HEK293 (cell line): ENCODE measurements around the gene NEK8.

Experiments used
- GLIS2 ChIP-seq: fragments of 450-650 bp; formaldehyde crosslinking; IDR thresholded peaks from 2 replicates; pipeline ENCODE4 v1.5.1; 2016; ENCODE audit warnings: missing biosample characterization, missing genetic modification characterization
- KLF9 ChIP-seq: fragments of 450-650 bp; formaldehyde crosslinking; IDR thresholded peaks from 2 replicates; pipeline ENCODE4 v1.5.1; 2016; ENCODE audit warnings: missing biosample characterization, missing genetic modification characterization, low read depth
- MEIS1 ChIP-seq: sonication (generic); formaldehyde crosslinking; IDR thresholded peaks from 2 replicates; pipeline ENCODE4 v1.8.1; 2022; ENCODE audit warnings: missing genetic modification reagents, mild to moderate bottlenecking, borderline replicate concordance
- SP2 ChIP-seq: fragments of 450-650 bp; formaldehyde crosslinking; IDR thresholded peaks from 2 replicates; pipeline ENCODE4 v1.5.1; 2016; ENCODE audit warnings: missing biosample characterization, missing genetic modification characterization
- SP3 ChIP-seq: fragments of 450-650 bp; formaldehyde crosslinking; IDR thresholded peaks from 2 replicates; pipeline ENCODE4 v1.5.1; 2016; ENCODE audit warnings: missing biosample characterization, missing genetic modification characterization
- YY1 ChIP-seq: fragments of 450-650 bp; formaldehyde crosslinking; IDR thresholded peaks from 2 replicates; pipeline ENCODE4 v1.5.1; 2018; ENCODE audit warnings: missing biosample characterization, missing genetic modification characterization
- ZIC2 ChIP-seq: fragments of 450-650 bp; formaldehyde crosslinking; IDR thresholded peaks from 2 replicates; pipeline ENCODE4 v1.5.1; 2016; ENCODE audit warnings: missing biosample characterization, missing genetic modification characterization
- ZNF112 ChIP-seq: fragments of 450-650 bp; formaldehyde crosslinking; IDR thresholded peaks from 2 replicates; pipeline ENCODE4 v1.5.0; 2017; ENCODE audit warnings: missing biosample characterization, missing genetic modification characterization
- ZNF114 ChIP-seq: fragments of 450-650 bp; formaldehyde crosslinking; IDR thresholded peaks from 2 replicates; pipeline ENCODE4 v1.5.0; 2017; ENCODE audit warnings: missing biosample characterization, missing genetic modification characterization
- ZNF146 ChIP-seq: fragments of 450-650 bp; formaldehyde crosslinking; IDR thresholded peaks from 2 replicates; pipeline ENCODE4 v1.5.1; 2016; ENCODE audit warnings: missing biosample characterization, missing genetic modification characterization
- ZNF16 ChIP-seq: fragments of 450-650 bp; formaldehyde crosslinking; IDR thresholded peaks from 2 replicates; pipeline ENCODE4 v1.5.1; 2016; ENCODE audit warnings: low read depth, missing biosample characterization, missing genetic modification characterization
- ZNF202 ChIP-seq: fragments of 450-650 bp; formaldehyde crosslinking; IDR thresholded peaks from 2 replicates; pipeline ENCODE4 v1.5.1; 2016; ENCODE audit warnings: missing biosample characterization, missing genetic modification characterization, borderline replicate concordance
- ZNF341 ChIP-seq: fragments of 450-650 bp; formaldehyde crosslinking; IDR thresholded peaks from 2 replicates; pipeline ENCODE4; 2016; ENCODE audit warnings: low read depth, missing biosample characterization, missing genetic modification characterization
- ZNF549 ChIP-seq: fragments of 450-650 bp; IDR thresholded peaks from 2 replicates; pipeline ENCODE4 v1.5.1; 2018; ENCODE audit warnings: missing biosample characterization, missing genetic modification characterization, mild to moderate bottlenecking, inconsistent platforms, moderate library complexity
- ZNF555 ChIP-seq: fragments of 450-650 bp; formaldehyde crosslinking; conservative IDR thresholded peaks from 2 replicates; pipeline ENCODE4 v1.5.1; 2017; ENCODE audit warnings: missing biosample characterization, mild to moderate bottlenecking, missing genetic modification characterization, inconsistent platforms
- ZNF571 ChIP-seq: fragments of 450-650 bp; formaldehyde crosslinking; IDR thresholded peaks from 2 replicates; pipeline ENCODE4 v1.5.0; 2017; ENCODE audit warnings: missing biosample characterization, missing genetic modification characterization
- ZNF600 ChIP-seq: fragments of 450-650 bp; formaldehyde crosslinking; IDR thresholded peaks from 2 replicates; pipeline ENCODE4 v1.5.1; 2016; ENCODE audit warnings: missing biosample characterization, missing genetic modification characterization
- ZNF610 ChIP-seq: fragments of 450-650 bp; formaldehyde crosslinking; IDR thresholded peaks from 2 replicates; pipeline ENCODE4 v1.5.1; 2016; ENCODE audit warnings: missing biosample characterization, missing genetic modification characterization, borderline replicate concordance
- ZNF654 ChIP-seq: fragments of 450-650 bp; formaldehyde crosslinking; IDR thresholded peaks from 2 replicates; pipeline ENCODE4 v1.5.1; 2016; ENCODE audit warnings: low read depth, missing biosample characterization, missing genetic modification characterization
- ZNF843 ChIP-seq: fragments of 450-650 bp; formaldehyde crosslinking; IDR thresholded peaks from 2 replicates; pipeline ENCODE4 v1.5.1; 2016; ENCODE audit warnings: missing biosample characterization, missing genetic modification characterization
- ZXDB ChIP-seq: fragments of 450-650 bp; formaldehyde crosslinking; IDR thresholded peaks from 2 replicates; pipeline ENCODE4 v1.5.1; 2016; ENCODE audit warnings: missing biosample characterization, missing genetic modification characterization
- TF ChIP-seq, protein P1 (sequence below): fragments of 450-650 bp; formaldehyde crosslinking; IDR thresholded peaks from 2 replicates; pipeline ENCODE4 v1.5.1; 2016; ENCODE audit warnings: missing biosample characterization, missing genetic modification characterization, borderline replicate concordance
- TF ChIP-seq, protein P2 (sequence below): fragments of 450-650 bp; formaldehyde crosslinking; conservative IDR thresholded peaks from 2 replicates; pipeline ENCODE4 v1.5.1; 2016; ENCODE audit warnings: low read depth, missing biosample characterization, missing genetic modification characterization
- TF ChIP-seq, protein P3 (sequence below): fragments of 450-650 bp; formaldehyde crosslinking; IDR thresholded peaks from 2 replicates; pipeline ENCODE4 v1.5.1; 2016; ENCODE audit warnings: missing biosample characterization, missing genetic modification characterization
- TF ChIP-seq, protein P4 (sequence below): fragments of 450-650 bp; IDR thresholded peaks from 2 replicates; pipeline ENCODE4 v1.5.1; 2018; ENCODE audit warnings: missing biosample characterization, mild to moderate bottlenecking, missing genetic modification characterization
- TF ChIP-seq, protein P5 (sequence below): fragments of 450-650 bp; formaldehyde crosslinking; IDR thresholded peaks from 2 replicates; pipeline ENCODE4 v1.5.1; 2016; ENCODE audit warnings: missing biosample characterization, missing genetic modification characterization

The NEK8 gene

DNA sequence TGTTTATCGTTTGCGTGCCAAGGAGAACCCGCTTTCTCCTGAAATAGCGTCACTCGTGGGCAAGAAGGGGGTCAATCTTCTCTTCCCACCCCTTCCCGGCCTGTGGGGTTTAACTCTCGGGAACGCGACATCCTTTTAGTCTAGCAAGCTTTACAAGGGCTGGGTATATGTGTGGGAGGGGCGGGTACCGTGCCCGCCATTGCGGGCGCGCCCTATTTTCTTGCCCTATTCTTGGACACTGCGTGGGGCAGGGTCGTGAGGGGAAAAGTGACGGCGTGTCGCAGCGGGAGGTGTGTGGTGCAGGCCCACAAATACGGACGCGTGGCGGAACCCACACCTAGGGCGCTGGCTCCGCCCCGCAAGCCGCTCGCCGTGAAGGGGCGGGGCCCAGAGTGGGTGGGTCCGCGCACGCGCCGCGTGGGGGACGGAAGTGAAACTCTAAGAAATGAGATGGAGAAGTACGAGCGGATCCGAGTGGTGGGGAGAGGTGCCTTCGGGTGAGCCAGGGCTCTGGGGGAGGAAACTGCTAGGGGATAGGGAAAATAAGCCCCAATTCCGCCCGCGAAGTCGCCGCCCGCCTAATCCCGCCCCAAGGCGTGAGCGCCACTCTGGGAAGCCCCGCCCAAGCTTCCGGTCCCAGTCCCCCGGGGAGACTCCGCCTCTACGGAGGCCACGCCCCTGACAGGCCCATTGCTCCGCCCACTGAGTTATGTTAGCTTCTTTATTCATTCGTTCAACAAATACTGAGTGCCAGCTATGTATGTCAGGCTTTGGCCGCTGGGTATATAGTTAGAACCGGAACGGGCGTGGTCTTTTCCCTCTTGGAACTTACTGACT is at the start of gene NEK8 (continued):
- no peak; the same call in 1 of the 2 replicates for TF ChIP-seq ZNF610 (tag by site-specific recombination)
- no peak for TF ChIP-seq ZNF843 (tag by site-specific recombination)
- TF ChIP-seq, protein P1, sequence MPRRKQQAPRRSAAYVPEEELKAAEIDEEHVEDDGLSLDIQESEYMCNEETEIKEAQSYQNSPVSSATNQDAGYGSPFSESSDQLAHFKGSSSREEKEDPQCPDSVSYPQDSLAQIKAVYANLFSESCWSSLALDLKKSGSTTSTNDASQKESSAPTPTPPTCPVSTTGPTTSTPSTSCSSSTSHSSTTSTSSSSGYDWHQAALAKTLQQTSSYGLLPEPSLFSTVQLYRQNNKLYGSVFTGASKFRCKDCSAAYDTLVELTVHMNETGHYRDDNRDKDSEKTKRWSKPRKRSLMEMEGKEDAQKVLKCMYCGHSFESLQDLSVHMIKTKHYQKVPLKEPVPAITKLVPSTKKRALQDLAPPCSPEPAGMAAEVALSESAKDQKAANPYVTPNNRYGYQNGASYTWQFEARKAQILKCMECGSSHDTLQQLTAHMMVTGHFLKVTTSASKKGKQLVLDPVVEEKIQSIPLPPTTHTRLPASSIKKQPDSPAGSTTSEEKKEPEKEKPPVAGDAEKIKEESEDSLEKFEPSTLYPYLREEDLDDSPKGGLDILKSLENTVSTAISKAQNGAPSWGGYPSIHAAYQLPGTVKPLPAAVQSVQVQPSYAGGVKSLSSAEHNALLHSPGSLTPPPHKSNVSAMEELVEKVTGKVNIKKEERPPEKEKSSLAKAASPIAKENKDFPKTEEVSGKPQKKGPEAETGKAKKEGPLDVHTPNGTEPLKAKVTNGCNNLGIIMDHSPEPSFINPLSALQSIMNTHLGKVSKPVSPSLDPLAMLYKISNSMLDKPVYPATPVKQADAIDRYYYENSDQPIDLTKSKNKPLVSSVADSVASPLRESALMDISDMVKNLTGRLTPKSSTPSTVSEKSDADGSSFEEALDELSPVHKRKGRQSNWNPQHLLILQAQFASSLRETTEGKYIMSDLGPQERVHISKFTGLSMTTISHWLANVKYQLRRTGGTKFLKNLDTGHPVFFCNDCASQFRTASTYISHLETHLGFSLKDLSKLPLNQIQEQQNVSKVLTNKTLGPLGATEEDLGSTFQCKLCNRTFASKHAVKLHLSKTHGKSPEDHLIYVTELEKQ (tag by site-specific recombination), result no peak
- TF ChIP-seq ZNF571 (tag by site-specific recombination), result no peak
- no peak for TF ChIP-seq ZNF202 (tag by site-specific recombination)
- TF ChIP-seq SP2 (tag by site-specific recombination), result peak; percentile 93
- TF ChIP-seq ZNF549 (tag by site-specific recombination), result no peak
- TF ChIP-seq, protein P2, sequence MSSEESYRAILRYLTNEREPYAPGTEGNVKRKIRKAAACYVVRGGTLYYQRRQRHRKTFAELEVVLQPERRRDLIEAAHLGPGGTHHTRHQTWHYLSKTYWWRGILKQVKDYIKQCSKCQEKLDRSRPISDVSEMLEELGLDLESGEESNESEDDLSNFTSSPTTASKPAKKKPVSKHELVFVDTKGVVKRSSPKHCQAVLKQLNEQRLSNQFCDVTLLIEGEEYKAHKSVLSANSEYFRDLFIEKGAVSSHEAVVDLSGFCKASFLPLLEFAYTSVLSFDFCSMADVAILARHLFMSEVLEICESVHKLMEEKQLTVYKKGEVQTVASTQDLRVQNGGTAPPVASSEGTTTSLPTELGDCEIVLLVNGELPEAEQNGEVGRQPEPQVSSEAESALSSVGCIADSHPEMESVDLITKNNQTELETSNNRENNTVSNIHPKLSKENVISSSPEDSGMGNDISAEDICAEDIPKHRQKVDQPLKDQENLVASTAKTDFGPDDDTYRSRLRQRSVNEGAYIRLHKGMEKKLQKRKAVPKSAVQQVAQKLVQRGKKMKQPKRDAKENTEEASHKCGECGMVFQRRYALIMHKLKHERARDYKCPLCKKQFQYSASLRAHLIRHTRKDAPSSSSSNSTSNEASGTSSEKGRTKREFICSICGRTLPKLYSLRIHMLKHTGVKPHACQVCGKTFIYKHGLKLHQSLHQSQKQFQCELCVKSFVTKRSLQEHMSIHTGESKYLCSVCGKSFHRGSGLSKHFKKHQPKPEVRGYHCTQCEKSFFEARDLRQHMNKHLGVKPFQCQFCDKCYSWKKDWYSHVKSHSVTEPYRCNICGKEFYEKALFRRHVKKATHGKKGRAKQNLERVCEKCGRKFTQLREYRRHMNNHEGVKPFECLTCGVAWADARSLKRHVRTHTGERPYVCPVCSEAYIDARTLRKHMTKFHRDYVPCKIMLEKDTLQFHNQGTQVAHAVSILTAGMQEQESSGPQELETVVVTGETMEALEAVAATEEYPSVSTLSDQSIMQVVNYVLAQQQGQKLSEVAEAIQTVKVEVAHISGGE, result peak; percentile 73
- TF ChIP-seq, protein P3, sequence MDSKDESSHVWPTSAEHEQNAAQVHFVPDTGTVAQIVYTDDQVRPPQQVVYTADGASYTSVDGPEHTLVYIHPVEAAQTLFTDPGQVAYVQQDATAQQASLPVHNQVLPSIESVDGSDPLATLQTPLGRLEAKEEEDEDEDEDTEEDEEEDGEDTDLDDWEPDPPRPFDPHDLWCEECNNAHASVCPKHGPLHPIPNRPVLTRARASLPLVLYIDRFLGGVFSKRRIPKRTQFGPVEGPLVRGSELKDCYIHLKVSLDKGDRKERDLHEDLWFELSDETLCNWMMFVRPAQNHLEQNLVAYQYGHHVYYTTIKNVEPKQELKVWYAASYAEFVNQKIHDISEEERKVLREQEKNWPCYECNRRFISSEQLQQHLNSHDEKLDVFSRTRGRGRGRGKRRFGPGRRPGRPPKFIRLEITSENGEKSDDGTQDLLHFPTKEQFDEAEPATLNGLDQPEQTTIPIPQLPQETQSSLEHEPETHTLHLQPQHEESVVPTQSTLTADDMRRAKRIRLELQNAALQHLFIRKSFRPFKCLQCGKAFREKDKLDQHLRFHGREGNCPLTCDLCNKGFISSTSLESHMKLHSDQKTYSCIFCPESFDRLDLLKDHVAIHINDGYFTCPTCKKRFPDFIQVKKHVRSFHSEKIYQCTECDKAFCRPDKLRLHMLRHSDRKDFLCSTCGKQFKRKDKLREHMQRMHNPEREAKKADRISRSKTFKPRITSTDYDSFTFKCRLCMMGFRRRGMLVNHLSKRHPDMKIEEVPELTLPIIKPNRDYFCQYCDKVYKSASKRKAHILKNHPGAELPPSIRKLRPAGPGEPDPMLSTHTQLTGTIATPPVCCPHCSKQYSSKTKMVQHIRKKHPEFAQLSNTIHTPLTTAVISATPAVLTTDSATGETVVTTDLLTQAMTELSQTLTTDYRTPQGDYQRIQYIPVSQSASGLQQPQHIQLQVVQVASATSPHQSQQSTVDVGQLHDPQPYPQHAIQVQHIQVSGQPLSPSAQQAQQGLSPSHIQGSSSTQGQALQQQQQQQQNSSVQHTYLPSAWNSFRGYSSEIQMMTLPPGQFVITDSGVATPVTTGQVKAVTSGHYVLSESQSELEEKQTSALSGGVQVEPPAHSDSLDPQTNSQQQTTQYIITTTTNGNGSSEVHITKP (tag by site-specific recombination), result peak; percentile 29
- TF ChIP-seq ZNF16, result no peak
- no peak for TF ChIP-seq ZNF114 (tag by site-specific recombination)
- TF ChIP-seq SP3, result peak; percentile 98
- no peak for TF ChIP-seq MEIS1
- peak; percentile 40; the same call in 1 of the 2 replicates for TF ChIP-seq ZNF600
- TF ChIP-seq ZNF146 (tag by site-specific recombination), result peak; percentile 6
- 0 out of 2 replicates have a peak, but pooled peaks have one; percentile 19 for TF ChIP-seq YY1 (tag by site-specific recombination)
- no peak for TF ChIP-seq ZNF112 (tag by site-specific recombination)
- peak; percentile 98 for TF ChIP-seq GLIS2 (tag by site-specific recombination)
- no peak for TF ChIP-seq ZXDB (tag by site-specific recombination)
- no peak for TF ChIP-seq ZNF341 (tag by site-specific recombination)
- TF ChIP-seq ZNF654 (tag by site-specific recombination), result no peak
- peak; percentile 68 for TF ChIP-seq ZIC2 (tag by site-specific recombination)
- TF ChIP-seq, protein P4, sequence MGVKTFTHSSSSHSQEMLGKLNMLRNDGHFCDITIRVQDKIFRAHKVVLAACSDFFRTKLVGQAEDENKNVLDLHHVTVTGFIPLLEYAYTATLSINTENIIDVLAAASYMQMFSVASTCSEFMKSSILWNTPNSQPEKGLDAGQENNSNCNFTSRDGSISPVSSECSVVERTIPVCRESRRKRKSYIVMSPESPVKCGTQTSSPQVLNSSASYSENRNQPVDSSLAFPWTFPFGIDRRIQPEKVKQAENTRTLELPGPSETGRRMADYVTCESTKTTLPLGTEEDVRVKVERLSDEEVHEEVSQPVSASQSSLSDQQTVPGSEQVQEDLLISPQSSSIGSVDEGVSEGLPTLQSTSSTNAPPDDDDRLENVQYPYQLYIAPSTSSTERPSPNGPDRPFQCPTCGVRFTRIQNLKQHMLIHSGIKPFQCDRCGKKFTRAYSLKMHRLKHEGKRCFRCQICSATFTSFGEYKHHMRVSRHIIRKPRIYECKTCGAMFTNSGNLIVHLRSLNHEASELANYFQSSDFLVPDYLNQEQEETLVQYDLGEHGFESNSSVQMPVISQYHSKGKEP (tag by site-specific recombination), result no peak
- TF ChIP-seq ZNF555 (tag by site-specific recombination), result no peak
- TF ChIP-seq, protein P5, sequence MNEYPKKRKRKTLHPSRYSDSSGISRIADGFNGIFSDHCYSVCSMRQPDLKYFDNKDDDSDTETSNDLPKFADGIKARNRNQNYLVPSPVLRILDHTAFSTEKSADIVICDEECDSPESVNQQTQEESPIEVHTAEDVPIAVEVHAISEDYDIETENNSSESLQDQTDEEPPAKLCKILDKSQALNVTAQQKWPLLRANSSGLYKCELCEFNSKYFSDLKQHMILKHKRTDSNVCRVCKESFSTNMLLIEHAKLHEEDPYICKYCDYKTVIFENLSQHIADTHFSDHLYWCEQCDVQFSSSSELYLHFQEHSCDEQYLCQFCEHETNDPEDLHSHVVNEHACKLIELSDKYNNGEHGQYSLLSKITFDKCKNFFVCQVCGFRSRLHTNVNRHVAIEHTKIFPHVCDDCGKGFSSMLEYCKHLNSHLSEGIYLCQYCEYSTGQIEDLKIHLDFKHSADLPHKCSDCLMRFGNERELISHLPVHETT (tag by site-specific recombination), result peak; percentile 44; the same call in 1 of the 2 replicates
- TF ChIP-seq KLF9 (tag by site-specific recombination), result peak; percentile 98
